Measurements from ENCODE around the gene C2orf92.

- TF ChIP-seq KDM5A (IDR thresholded peaks at IDR 0.05) (no peak), CHD4 (IDR thresholded peaks at IDR 0.05; ENCODE audit: borderline replicate concordance) (no peak), RFX5 (IDR thresholded peaks at IDR 0.05) (no peak), MAFK (IDR thresholded peaks at IDR 0.05; ENCODE audit: partially characterized antibody) (no peak), CTCF (IDR thresholded peaks at IDR 0.05) (no peak), USF2 (IDR thresholded peaks at IDR 0.05) (no peak)
These were observed 7.1 kb downstream of the C2orf92 start for GRCh38 chr2:97676620-97677019.
